NB4 (cell line): ENCODE results near the gene DIRAS1.

Experiments
- CTCF ChIP-seq: IDR thresholded peaks from one replicate; pipeline ENCODE4 v1.5.1; 2012; ENCODE audit warnings: low read depth, low read length
- MAX ChIP-seq: IDR thresholded peaks from 2 replicates; pipeline ENCODE4 v1.6.1; 2011; ENCODE audit warnings: low read depth, low read length
- POLR2A ChIP-seq: IDR thresholded peaks from 2 replicates; pipeline ENCODE4 v1.6.1; 2011; ENCODE audit warnings: mild to moderate bottlenecking; ENCODE audit not compliant: insufficient read length; ENCODE audit errors: extremely low read depth

- TF ChIP-seq CTCF (no peak), POLR2A (no peak), MAX (no peak)
Measured at GRCh38 chr19:2770055-2771013, 49.2 kb upstream of the DIRAS1 start.
